ENCODE data around the gene RMDN2. TPM values are rescaled to one million over a fixed set of nuclear protein-coding genes. Genes with fewer than 3 reads are reported as not detected.
"Not testable (repeated sequence)": the region's sequence is repeated elsewhere in the genome, so short reads cannot be mapped to it uniquely, and the experiment has no call there.

The RMDN2 gene
- total RNA-seq, 1 donor from 2014 or later = 21.9 TPM

DNA sequence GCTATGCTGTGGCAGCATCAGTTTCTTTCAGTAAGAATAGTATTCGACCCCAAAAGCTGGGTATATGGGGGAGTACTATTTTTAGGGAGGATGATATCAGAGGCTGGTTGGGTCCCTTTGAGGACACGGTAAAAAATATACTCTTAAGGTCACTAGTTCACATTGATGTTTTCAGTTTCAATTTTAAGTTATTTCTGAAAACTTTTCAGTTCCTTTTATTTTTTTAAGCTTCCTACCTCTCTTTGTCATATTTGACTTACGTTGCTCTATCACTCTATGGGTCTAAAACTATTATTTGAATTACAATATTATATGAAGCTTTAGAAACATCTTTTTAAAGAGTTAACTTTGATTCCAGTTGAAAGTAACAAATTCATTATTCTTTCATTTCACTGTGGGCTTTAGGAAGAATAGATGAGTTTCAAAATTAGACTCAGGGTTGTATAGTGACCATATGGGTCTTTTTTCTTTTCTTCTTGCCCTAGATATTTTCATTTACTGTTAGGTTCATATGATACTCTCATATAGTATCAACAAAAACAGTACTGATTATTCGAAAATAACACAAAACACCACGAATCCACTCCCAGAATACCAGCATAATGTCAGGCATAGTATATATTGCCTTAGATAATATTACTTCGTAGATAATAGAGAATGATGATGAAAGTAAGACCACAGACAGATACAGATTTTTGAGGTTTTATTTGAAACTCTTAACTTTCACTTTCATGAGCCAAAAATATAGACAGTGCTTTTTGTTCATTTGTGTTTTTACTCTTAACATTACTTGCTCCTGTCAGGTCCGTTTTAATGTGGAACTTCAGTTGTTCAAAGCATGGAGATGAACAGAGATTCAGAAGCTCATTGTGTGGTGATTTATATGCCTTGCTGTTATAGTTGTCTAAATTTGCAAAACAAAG, 9.8 kb downstream of the RMDN2 start:
- peaks cover 16% of the 10 kb centered on the region for H3K4me1 ChIP-seq
- DNase-seq (no peak), ATAC-seq (no peak)
- TF ChIP-seq, protein P1, sequence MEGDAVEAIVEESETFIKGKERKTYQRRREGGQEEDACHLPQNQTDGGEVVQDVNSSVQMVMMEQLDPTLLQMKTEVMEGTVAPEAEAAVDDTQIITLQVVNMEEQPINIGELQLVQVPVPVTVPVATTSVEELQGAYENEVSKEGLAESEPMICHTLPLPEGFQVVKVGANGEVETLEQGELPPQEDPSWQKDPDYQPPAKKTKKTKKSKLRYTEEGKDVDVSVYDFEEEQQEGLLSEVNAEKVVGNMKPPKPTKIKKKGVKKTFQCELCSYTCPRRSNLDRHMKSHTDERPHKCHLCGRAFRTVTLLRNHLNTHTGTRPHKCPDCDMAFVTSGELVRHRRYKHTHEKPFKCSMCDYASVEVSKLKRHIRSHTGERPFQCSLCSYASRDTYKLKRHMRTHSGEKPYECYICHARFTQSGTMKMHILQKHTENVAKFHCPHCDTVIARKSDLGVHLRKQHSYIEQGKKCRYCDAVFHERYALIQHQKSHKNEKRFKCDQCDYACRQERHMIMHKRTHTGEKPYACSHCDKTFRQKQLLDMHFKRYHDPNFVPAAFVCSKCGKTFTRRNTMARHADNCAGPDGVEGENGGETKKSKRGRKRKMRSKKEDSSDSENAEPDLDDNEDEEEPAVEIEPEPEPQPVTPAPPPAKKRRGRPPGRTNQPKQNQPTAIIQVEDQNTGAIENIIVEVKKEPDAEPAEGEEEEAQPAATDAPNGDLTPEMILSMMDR (IDR thresholded peaks at IDR 0.05) = no peak
- H3K9me3 ChIP-seq = peaks cover 5% of the 10 kb centered on the region
- H3K27me3 ChIP-seq (ENCODE audit: low read depth) = no peaks in the 10 kb centered on the region
- intact Hi-C loops (cut with DNase I) = no loop called here
- H3K27ac ChIP-seq = no peak overlapping the region
- peak overlapping the region; percentile 6 for H3K4me3 ChIP-seq
- H3K36me3 ChIP-seq = no peaks in the 10 kb centered on the region

DNA sequence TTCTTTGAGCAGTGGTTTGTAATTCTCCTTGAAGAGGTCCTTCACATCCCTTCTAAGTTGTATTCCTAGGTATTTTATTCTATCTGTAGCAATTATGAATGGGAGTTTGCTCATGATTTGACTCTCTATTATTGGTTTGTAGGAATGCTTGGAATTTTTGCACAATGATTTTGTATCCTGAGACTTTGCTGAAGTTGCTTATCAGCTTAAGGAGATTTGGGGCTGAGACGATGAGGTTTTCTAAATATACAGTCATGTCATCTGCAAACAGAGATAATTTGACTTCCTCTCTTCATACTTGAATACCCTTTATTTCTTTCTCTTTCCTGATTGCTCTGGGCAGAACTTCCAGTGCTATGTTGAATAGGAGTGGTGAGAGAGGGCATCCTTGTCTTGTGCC, 12.5 kb downstream of the RMDN2 start:
- intact Hi-C loops (cut with DNase I); DNase-seq: not testable (repeated sequence)

DNA sequence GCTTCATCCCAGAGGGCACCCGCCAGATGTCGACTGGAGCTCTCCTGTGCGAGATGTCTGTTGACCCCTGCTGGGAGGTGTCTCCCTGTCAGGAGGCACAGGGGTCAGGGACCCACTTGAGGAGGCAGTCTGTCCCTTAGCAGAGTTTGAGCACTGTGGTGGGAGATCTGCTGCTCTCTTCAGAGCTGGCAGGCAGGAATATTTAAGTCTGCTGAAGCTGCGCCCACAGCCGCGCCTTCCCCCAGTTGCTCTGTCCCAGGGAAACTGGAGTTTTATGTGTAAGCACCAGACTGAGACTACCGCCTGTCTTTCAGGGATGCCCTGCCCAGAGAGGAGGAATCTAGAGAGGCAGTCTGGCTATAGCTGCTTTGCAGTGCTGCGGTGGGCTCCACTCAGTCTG, 16.2 kb downstream of the RMDN2 start:
- H3K4me1 ChIP-seq; H3K4me3 ChIP-seq; H3K27ac ChIP-seq; DNase-seq; H3K27me3 ChIP-seq (ENCODE audit: low read depth); H3K9me3 ChIP-seq; H3K36me3 ChIP-seq; intact Hi-C loops (cut with DNase I); ATAC-seq: not testable (repeated sequence)

More for the DNA sequence above, 12.5 kb downstream of the RMDN2 start:
- not testable (repeated sequence) for H3K27ac ChIP-seq; H3K9me3 ChIP-seq; H3K4me3 ChIP-seq; ATAC-seq; H3K36me3 ChIP-seq; H3K27me3 ChIP-seq (ENCODE audit: low read depth)
- peaks cover 16% of the 10 kb centered on the region for H3K4me1 ChIP-seq

DNA sequence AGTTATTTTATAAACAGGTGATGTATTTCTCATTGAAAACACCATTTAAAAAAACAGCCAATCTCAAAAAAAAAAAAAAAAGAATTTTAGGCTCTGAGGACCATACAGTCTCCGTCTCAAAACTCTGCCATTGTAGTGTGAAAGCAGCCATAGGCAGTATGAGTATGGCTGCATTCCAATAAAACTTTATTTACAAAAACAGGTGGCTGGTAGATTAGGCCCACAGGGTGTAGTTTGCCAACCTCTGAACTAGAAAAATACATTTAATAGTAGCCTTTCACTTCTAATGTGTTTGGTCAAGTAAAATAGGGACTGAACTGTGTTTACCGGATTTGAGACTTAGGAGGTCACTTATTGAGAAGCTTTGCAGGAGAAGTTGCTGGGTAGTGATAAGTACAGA, 19.2 kb downstream of the RMDN2 start:
- H3K27ac ChIP-seq = no peak overlapping the region
- ATAC-seq = no peak
- no peaks in the 10 kb centered on the region for H3K9me3 ChIP-seq
- TF ChIP-seq, protein P1 (IDR thresholded peaks at IDR 0.05) = no peak
- no peaks in the 10 kb centered on the region for H3K36me3 ChIP-seq
- H3K4me3 ChIP-seq = no peak overlapping the region
- H3K4me1 ChIP-seq = no peaks in the 10 kb centered on the region
- intact Hi-C loops (cut with DNase I) = no loop called here
- H3K27me3 ChIP-seq (ENCODE audit: low read depth) = no peaks in the 10 kb centered on the region
- no peak for DNase-seq

DNA sequence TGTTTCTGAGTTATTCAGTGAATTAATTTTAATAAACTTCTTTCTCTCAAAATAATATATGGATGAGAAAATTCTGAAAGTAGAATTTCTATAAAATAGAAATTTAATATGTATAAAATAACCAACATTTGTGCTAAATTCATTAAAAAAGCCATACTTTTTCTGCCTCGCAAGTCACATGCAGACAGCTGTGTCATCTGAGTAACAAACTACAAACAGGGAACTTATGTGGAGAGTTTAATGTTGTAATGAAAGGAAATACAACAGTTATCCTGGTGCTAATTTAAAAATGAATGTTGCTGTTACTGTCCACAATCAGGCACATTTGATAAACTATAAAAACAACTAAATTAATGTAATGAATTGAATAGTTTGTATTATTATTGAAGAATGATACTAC, 22.2 kb downstream of the RMDN2 start:
- intact Hi-C loops (cut with DNase I) = no loop called here
- H3K36me3 ChIP-seq = no peaks in the 10 kb centered on the region
- no peak overlapping the region for H3K4me3 ChIP-seq
- ATAC-seq = no peak
- no peaks in the 10 kb centered on the region for H3K9me3 ChIP-seq
- H3K27ac ChIP-seq = no peak overlapping the region
- H3K27me3 ChIP-seq (ENCODE audit: low read depth) = no peaks in the 10 kb centered on the region
- TF ChIP-seq, protein P1 (IDR thresholded peaks at IDR 0.05) = no peak
- no peaks in the 10 kb centered on the region for H3K4me1 ChIP-seq
- DNase-seq = no peak

DNA sequence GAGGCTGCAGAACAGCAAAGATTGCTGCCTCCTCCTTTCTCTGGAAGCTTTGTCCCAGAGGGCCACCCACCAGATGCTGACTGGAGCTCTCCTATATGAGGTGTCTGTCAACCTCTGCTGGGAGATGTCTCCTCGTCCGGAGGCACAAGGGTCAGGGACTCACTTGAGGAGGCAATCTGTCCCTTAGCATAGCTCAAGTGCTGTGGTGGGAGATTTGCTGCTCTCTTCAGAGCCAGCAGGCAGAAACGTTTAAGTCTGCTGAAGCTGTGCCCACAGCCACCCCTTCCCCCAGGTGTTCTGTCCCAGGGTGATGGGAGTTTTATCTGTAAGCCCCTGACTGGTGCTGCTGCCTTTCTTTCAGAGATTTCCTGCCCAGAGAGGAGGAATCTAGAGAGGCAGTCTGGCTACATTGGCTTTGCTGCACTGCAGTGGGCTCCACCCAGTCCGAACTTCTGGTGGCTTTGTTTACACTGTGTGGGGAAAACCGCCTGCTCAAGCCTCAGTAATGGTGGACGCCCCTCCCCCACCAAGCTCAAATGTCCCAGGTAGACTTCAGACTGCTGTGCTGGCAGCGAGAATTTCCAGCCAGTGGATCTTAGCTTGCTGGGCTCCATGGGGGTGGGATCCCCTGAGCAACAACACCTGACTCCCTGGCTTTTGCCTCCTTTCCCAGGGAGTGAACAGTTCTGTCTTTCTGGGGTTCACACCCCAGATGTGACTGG, 37.1 kb downstream of the RMDN2 start:
- intact Hi-C loops (cut with DNase I); H3K4me1 ChIP-seq; H3K36me3 ChIP-seq; H3K27ac ChIP-seq; H3K27me3 ChIP-seq (ENCODE audit: low read depth); H3K9me3 ChIP-seq; H3K4me3 ChIP-seq: not testable (repeated sequence)
- DNase-seq (peak; percentile 71), ATAC-seq (peak; percentile 60)

DNA sequence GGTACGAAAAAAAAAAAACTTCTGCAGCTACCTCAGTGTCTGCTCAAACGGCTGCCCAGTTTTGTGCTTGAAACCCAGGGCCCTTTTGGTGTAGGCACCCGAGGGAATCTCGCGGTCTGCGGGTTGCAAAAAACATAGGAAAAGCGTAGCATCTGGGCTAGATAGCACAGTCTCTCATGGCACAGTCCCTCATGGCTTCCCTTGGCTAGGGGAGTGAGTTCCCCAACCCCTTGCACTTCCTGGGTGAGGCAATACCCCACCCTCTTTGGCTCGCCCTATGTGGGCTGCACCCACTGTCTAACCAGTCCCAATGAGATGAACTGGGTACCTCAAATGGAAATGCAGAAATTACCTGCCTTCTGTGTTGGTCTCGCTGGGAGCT, 37.6 kb downstream of the RMDN2 start:
- H3K36me3 ChIP-seq; H3K27ac ChIP-seq; H3K4me1 ChIP-seq; H3K4me3 ChIP-seq; H3K27me3 ChIP-seq (ENCODE audit: low read depth); intact Hi-C loops (cut with DNase I); H3K9me3 ChIP-seq; DNase-seq; ATAC-seq: not testable (repeated sequence)

DNA sequence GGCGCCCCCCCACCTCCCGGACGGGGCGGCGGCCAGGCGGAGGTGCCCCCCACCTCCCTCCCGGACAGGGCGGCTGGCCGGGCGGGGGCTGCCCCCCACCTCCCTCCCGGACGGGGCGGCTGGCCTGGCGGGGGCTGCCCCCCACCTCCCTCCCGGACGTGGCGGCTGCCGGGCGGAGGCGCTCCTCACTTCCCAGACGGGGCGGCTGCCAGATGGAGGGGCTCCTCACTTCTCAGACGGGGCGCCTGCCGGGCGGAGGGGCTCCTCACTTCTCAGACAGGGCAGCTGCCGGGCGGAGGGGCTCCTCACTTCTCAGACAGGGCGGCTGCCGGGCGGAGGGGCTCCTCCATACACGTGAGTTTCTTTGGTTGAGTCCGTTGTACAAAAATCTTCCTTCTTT, 38.8 kb downstream of the RMDN2 start:
- H3K27me3 ChIP-seq (ENCODE audit: low read depth); H3K27ac ChIP-seq; H3K36me3 ChIP-seq; H3K9me3 ChIP-seq; H3K4me1 ChIP-seq; DNase-seq; H3K4me3 ChIP-seq; ATAC-seq; intact Hi-C loops (cut with DNase I): not testable (repeated sequence)
